GM12878 (cell line): Measurements from ENCODE around the gene EFCAB9. TPM values are rescaled to one million over a fixed set of nuclear protein-coding genes. Genes with fewer than 3 reads are reported as not detected.

ENCODE experiments used
- ATF2 ChIP-seq: IDR thresholded peaks from 2 replicates; pipeline ENCODE4 v1.6.1; 2012; ENCODE audit warnings: low read length, inconsistent platforms
- BACH1 ChIP-seq: fragments of 450-650 bp; IDR thresholded peaks from 2 replicates; pipeline ENCODE4 v1.6.1; 2017; ENCODE audit warnings: mild to moderate bottlenecking, borderline replicate concordance
- BMI1 ChIP-seq: fragments of 450-650 bp; IDR thresholded peaks from 2 replicates; pipeline ENCODE4 v1.6.1; 2016; ENCODE audit warnings: mild to moderate bottlenecking, moderate library complexity, borderline replicate concordance
- CBX5 ChIP-seq: sonication (generic); IDR thresholded peaks from 2 replicates; pipeline ENCODE4 v1.6.1; 2016; ENCODE audit warnings: low read depth, moderate library complexity, mild to moderate bottlenecking, inconsistent platforms
- CEBPB ChIP-seq, 2 experiments: fragments of 150-350 bp in 1 of 2; IDR thresholded peaks; 2 replicates each; pipeline ENCODE4 v1.6.1; 2012 to 2014; ENCODE audit warnings: low read depth in 2 of 2, low read length in 2 of 2, borderline replicate concordance in 1 of 2, inconsistent platforms in 1 of 2
- CREB1 ChIP-seq: IDR thresholded peaks from 2 replicates; pipeline ENCODE4 v1.6.1; 2012; ENCODE audit warnings: low read depth, mild to moderate bottlenecking, inconsistent platforms
- DPF2 ChIP-seq: fragments of 450-650 bp; IDR thresholded peaks from 2 replicates; pipeline ENCODE4 v1.6.1; 2017; ENCODE audit warnings: mild to moderate bottlenecking
- FOXK2 ChIP-seq: fragments of 450-650 bp; IDR thresholded peaks from 2 replicates; pipeline ENCODE4 v1.6.1; 2017; ENCODE audit warnings: mild to moderate bottlenecking, moderate library complexity
- HDAC2 ChIP-seq: fragments of 200-600 bp; sonication (generic); IDR thresholded peaks from 2 replicates; pipeline ENCODE4 v1.6.1; 2017
- IKZF1 ChIP-seq: fragments of 450-650 bp; conservative IDR thresholded peaks from 2 replicates; pipeline ENCODE4 v1.6.1; 2017; ENCODE audit warnings: antibody characterized with exemption, mild to moderate bottlenecking
- KAT2A ChIP-seq: conservative IDR thresholded peaks from 2 replicates; pipeline ENCODE4 v1.6.1; 2011; ENCODE audit warnings: low read depth, low read length; ENCODE audit not compliant: control insufficient read depth
- MEF2A ChIP-seq: IDR thresholded peaks from 2 replicates; pipeline ENCODE4 v1.6.1; 2011; ENCODE audit warnings: low read depth, mild to moderate bottlenecking, low read length, moderate library complexity; ENCODE audit not compliant: insufficient read depth
- MTA2 ChIP-seq: fragments of 450-650 bp; IDR thresholded peaks from 2 replicates; pipeline ENCODE4 v1.6.1; 2016; ENCODE audit warnings: low read depth, mild to moderate bottlenecking, moderate library complexity
- MYC ChIP-seq: IDR thresholded peaks from 2 replicates; pipeline ENCODE4 v1.6.1; 2011; ENCODE audit warnings: mild to moderate bottlenecking, low read length, moderate library complexity, inconsistent platforms; ENCODE audit not compliant: insufficient read depth, insufficient replicate concordance, insufficient read length, severe bottlenecking
- POU2F2 ChIP-seq: IDR thresholded peaks from 3 replicates; pipeline ENCODE4 v1.6.1; 2011; ENCODE audit warnings: low read depth, mild to moderate bottlenecking, low read length, borderline replicate concordance
- RCOR1 ChIP-seq: conservative IDR thresholded peaks from 2 replicates; pipeline ENCODE4 v1.6.1; 2012; ENCODE audit warnings: low read depth, low read length, improper control_type of control experiment
- RELB ChIP-seq: fragments of 450-650 bp; IDR thresholded peaks from 2 replicates; pipeline ENCODE4 v1.6.1; 2017; ENCODE audit warnings: low read depth, mild to moderate bottlenecking, moderate library complexity
- SP1 ChIP-seq: IDR thresholded peaks from one replicate; pipeline ENCODE4 v1.6.1; 2011; ENCODE audit warnings: low read depth, low read length
- SPI1 ChIP-seq: IDR thresholded peaks from 2 replicates; pipeline ENCODE4 v1.6.1; 2011; ENCODE audit warnings: low read depth, mild to moderate bottlenecking, low read length, moderate library complexity, borderline replicate concordance; ENCODE audit not compliant: insufficient read depth
- TBL1XR1 ChIP-seq: IDR thresholded peaks from 2 replicates; pipeline ENCODE4 v1.6.1; 2012; ENCODE audit warnings: low read depth, low read length, improper control_type of control experiment
- USF1 ChIP-seq: IDR thresholded peaks from 2 replicates; pipeline ENCODE4 v1.6.1; 2011; ENCODE audit warnings: borderline replicate concordance, low read depth, mild to moderate bottlenecking, moderate library complexity, mixed read lengths, low read length; ENCODE audit not compliant: insufficient read depth; ENCODE audit errors: extremely low read length
- ZSCAN29 ChIP-seq: fragments of 450-650 bp; IDR thresholded peaks from 2 replicates; pipeline ENCODE4 v1.6.1; 2017; ENCODE audit warnings: mild to moderate bottlenecking, moderate library complexity
- polyA plus RNA-seq, 11 experiments: library from polyadenylated mRNA; depleted of rRNA in 4 of 11; unstranded in 6 of 11; stranded (reverse) in 5 of 11; fragments of >200 nt; fragmentation: Nextera tagmentation in 4 of 11; fragmentation: Illumina TruSeq in 1 of 11; extraction: Ambion mirVana in 4 of 11; extraction: Trizol in 1 of 11; gene quantifications; 1 replicate in 1 of 11; 2 replicates in 10 of 11; pipeline versions ENCODE4 v1.2.1 to v1.2.3, GENCODE V29; 2011 to 2016; ENCODE audit warnings: inconsistent platforms in 2 of 11, missing spikeins in 2 of 11, low read depth in 1 of 11
- total RNA-seq, 4 experiments: library from RNA; depleted of rRNA in 3 of 4; stranded (reverse); fragments of >200 nt in 3 of 4; fragmentation: Illumina TruSeq in 1 of 4; extraction: Trizol in 1 of 4; gene quantifications; 2 replicates each; pipeline versions ENCODE4 v1.2.1 to v1.2.3, GENCODE V29; 2013 to 2021

EFCAB9 gene
- total and polyA plus RNA-seq, 10 of the 15 experiments (the other 5 are each of a cell fraction or from before 2014, with no cell fraction given) = 0.73 TPM; not detected in 9

GRCh38 chr5:172235132-172235780 is 41.3 kb downstream of the EFCAB9 start (continued):
- 0 out of 2 replicates have a peak, but pooled peaks have one; percentile 50 for TF ChIP-seq CBX5
- TF ChIP-seq CREB1 = 0 out of 2 replicates have a peak, but pooled peaks have one; percentile 25
- no peak for TF ChIP-seq CEBPB (IDR thresholded peaks at IDR 0.05; ENCODE audit: borderline replicate concordance in 1 of 2, low read depth in 2 of 2, low read length in 2 of 2)
- TF ChIP-seq MTA2 = peak; percentile 52; the same call in 1 of the 2 replicates
- TF ChIP-seq MEF2A = 0 out of 2 replicates have a peak, but pooled peaks have one; percentile 30
- no peak for TF ChIP-seq TBL1XR1
- TF ChIP-seq FOXK2 = no peak
- peak; percentile 55; the same call in 1 of the 2 replicates for TF ChIP-seq DPF2
- no peak for TF ChIP-seq SP1
- TF ChIP-seq ATF2 = peak; percentile 57
- TF ChIP-seq BMI1 = no peak
- no peak for TF ChIP-seq RCOR1
- TF ChIP-seq RELB = 0 out of 2 replicates have a peak, but pooled peaks have one; percentile 41
- TF ChIP-seq KAT2A = no peak
- TF ChIP-seq IKZF1 = peak; percentile 79
- TF ChIP-seq SPI1 = peak; percentile 90
- no peak for TF ChIP-seq BACH1
- TF ChIP-seq POU2F2 = no peak
- no peak for TF ChIP-seq HDAC2
- TF ChIP-seq MYC = no peak
- no peak for TF ChIP-seq USF1
- no peak for TF ChIP-seq ZSCAN29
